Testis (tissue), 2 donors: Measurements from ENCODE around the gene LCT.

Source experiments
- CTCF ChIP-seq, 3 experiments: fragments of 450-650 bp in 2 of 3; fragments of 200-600 bp in 1 of 3; sonication (generic) in 1 of 3; IDR thresholded peaks; one replicate each; pipeline ENCODE4 v1.5.1; 2016 to 2019; ENCODE audit warnings: antibody characterized with exemption in 3 of 3, mild to moderate bottlenecking in 2 of 3, moderate library complexity in 1 of 3
- POLR2A ChIP-seq: fragments of 450-650 bp; IDR thresholded peaks from one replicate; pipeline ENCODE4 v1.6.1; 2017; ENCODE audit warnings: antibody characterized with exemption, mild to moderate bottlenecking, moderate library complexity

- TF ChIP-seq CTCF (IDR thresholded peaks at IDR 0.05), result no peak
- no peak for TF ChIP-seq POLR2A
Measured at GRCh38 chr2:135762022-135762421, 75.0 kb downstream of the LCT start.
